Measurements from ENCODE around the gene NHS. TPM values are rescaled to one million over a fixed set of nuclear protein-coding genes. Genes with fewer than 3 reads are reported as not detected.

Gene NHS
- total RNA-seq, 1 experiment from 2014 or later, result 5.7 TPM

DNA sequence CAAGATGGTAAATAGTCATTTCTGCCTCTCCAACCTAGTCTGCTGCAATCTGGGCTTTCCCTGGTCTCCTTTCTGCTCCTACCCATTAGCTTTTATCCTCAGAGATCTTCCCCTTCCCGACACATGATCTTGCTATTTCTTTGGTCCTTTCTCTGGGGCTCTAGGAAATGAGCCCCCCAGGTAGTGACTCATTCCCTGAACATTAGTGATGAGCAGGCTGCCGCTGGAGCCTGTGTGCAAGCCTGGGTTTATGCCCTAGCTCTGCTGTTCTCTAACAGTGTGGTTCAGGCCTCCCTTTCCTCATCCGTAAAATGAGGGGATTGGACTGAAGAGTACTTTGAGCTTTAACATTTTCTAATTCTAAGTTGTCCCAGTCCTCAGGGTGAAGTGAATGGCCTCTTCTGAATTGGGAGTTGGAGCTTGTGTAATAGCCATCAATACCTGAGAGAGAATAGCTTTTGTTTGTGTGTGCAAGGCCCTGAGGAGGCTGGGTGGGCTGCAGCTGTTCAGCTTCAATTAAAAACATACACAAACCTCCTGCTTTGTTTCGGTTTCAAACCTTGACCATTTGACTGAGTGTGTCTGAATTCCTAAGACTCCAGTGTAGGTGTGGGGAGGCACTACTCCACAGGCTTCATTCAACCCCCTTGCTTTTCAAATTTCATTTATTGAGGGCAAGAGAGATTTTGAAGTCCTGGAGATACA is 246.7 kb downstream of the NHS start:
- CTCF ChIA-PET, result no interaction called here
- Histone ChIP-seq H3K27ac (ENCODE audit: low read depth, low read length) (no peak overlapping the region), H3K36me3 (ENCODE audit: control insufficient read depth in 1 of 2, insufficient read depth in 2 of 2, low read length in 2 of 2) (no peaks in the 10 kb centered on the region), H3K9ac (ENCODE audit: low read length) (no peak overlapping the region), H3K4me3 (replicated peaks in 1 of 2; ENCODE audit: low read depth in 1 of 2, low read length in 2 of 2) (no peak overlapping the region), H3K4me1 (ENCODE audit: control insufficient read depth in 1 of 2, insufficient read depth in 2 of 2, low read length in 2 of 2) (no peaks in the 10 kb centered on the region), H2AFZ (ENCODE audit: low read depth, low read length, poor library complexity, severe bottlenecking) (no peak overlapping the region), H3K27me3 (ENCODE audit: insufficient read depth, low read length) (no peaks in the 10 kb centered on the region), H4K20me1 (ENCODE audit: insufficient read depth) (no peaks in the 10 kb centered on the region), H3K9me3 (ENCODE audit: control insufficient read depth in 1 of 2, insufficient read depth in 1 of 2, low read depth in 1 of 2, low read length in 2 of 2) (no peaks in the 10 kb centered on the region), H3K79me2 (ENCODE audit: insufficient read depth, low read length) (no peaks in the 10 kb centered on the region), H3K4me2 (ENCODE audit: low read length) (no peak overlapping the region), H3K9me2 (ENCODE audit: insufficient read depth) (no peaks in the 10 kb centered on the region)
- POLR2A ChIA-PET, result no interaction called here
- no peak for TF ChIP-seq CEBPB (IDR thresholded peaks at IDR 0.05; ENCODE audit: low read depth)
- TF ChIP-seq CBX3 (IDR thresholded peaks at IDR 0.05; ENCODE audit: low read depth), result no peak
- TF ChIP-seq RAD21 (IDR thresholded peaks at IDR 0.05; ENCODE audit: low read depth), result no peak
- TF ChIP-seq, protein P1, sequence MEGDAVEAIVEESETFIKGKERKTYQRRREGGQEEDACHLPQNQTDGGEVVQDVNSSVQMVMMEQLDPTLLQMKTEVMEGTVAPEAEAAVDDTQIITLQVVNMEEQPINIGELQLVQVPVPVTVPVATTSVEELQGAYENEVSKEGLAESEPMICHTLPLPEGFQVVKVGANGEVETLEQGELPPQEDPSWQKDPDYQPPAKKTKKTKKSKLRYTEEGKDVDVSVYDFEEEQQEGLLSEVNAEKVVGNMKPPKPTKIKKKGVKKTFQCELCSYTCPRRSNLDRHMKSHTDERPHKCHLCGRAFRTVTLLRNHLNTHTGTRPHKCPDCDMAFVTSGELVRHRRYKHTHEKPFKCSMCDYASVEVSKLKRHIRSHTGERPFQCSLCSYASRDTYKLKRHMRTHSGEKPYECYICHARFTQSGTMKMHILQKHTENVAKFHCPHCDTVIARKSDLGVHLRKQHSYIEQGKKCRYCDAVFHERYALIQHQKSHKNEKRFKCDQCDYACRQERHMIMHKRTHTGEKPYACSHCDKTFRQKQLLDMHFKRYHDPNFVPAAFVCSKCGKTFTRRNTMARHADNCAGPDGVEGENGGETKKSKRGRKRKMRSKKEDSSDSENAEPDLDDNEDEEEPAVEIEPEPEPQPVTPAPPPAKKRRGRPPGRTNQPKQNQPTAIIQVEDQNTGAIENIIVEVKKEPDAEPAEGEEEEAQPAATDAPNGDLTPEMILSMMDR (IDR thresholded peaks at IDR 0.05 in 2 of 3, conservative IDR thresholded peaks at IDR 0.05 in 1 of 3; ENCODE audit: borderline replicate concordance in 1 of 3, insufficient read depth in 1 of 3, low read depth in 2 of 3, low read length in 2 of 3), result no peak
- no peak for TF ChIP-seq EZH2phosphoT487 (IDR thresholded peaks at IDR 0.05; ENCODE audit: borderline replicate concordance)
- TF ChIP-seq ELF1 (IDR thresholded peaks at IDR 0.05; ENCODE audit: borderline replicate concordance, low read depth), result no peak
- no peak for TF ChIP-seq ZFX (IDR thresholded peaks at IDR 0.05)
- TF ChIP-seq, protein P2, sequence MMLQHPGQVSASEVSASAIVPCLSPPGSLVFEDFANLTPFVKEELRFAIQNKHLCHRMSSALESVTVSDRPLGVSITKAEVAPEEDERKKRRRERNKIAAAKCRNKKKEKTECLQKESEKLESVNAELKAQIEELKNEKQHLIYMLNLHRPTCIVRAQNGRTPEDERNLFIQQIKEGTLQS (IDR thresholded peaks at IDR 0.05), result no peak
- no peak for TF ChIP-seq POLR2A (IDR thresholded peaks at IDR 0.05; ENCODE audit: borderline replicate concordance, extremely low read depth, insufficient read depth, insufficient read length)
- TF ChIP-seq, protein P3, sequence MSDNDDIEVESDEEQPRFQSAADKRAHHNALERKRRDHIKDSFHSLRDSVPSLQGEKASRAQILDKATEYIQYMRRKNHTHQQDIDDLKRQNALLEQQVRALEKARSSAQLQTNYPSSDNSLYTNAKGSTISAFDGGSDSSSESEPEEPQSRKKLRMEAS (IDR thresholded peaks at IDR 0.05), result no peak
- no peak for TF ChIP-seq ZNF274 (IDR thresholded peaks at IDR 0.05; ENCODE audit: low read depth, low read length)
- ATAC-seq (no peak), DNase-seq (ENCODE audit: low read depth, low spot score) (no peak)
- intact Hi-C loops (cut with micrococcal nuclease), result no loop called here
- RAD21 ChIA-PET (ENCODE audit: low non-redundant PET in 1 of 2, low total read pairs in 2 of 2, uncharacterized antibody in 2 of 2, unreplicated experiment in 2 of 2), result no interaction called here
- no TSS peak for BruUV-seq (replicated peaks)
